Breast epithelium (tissue), 4 donors: ENCODE measurements around the gene MYO1A. TPM values are rescaled to one million over a fixed set of nuclear protein-coding genes. Genes with fewer than 3 reads are reported as not detected.

Experiments
- DNase-seq, 2 donors: peaks; one replicate each; pipeline ENCODE4 v3.0.0-alpha.2; 2019; ENCODE audit warnings: low spot score in 2 of 2
- H3K27ac ChIP-seq, 2 donors: fragments of 200-600 bp; sonication (generic) in 1 of 2; one replicate each; pipeline ENCODE4 v1.5.1; 2016 to 2019; ENCODE audit warnings: mild to moderate bottlenecking in 1 of 2
- H3K27me3 ChIP-seq, 2 donors: fragments of 200-600 bp; sonication (generic) in 1 of 2; one replicate each; pipeline versions ENCODE4 v1.5.1 to v1.6.0; 2017 to 2019; ENCODE audit warnings: control low read depth in 1 of 2, mild to moderate bottlenecking in 1 of 2
- H3K36me3 ChIP-seq: fragments of 200-600 bp; one replicate; pipeline ENCODE4 v1.5.1; 2019
- H3K4me1 ChIP-seq, 2 donors: fragments of 200-600 bp; sonication (generic); one replicate each; pipeline ENCODE4 v1.5.1; 2016 to 2019; ENCODE audit warnings: control low read depth in 1 of 2
- H3K4me3 ChIP-seq, 3 donors: fragments of 200-600 bp; sonication (generic); 1 replicate in 2 of 3; 2 replicates in 1 of 3; pipeline ENCODE4 v1.5.1; 2016 to 2019; ENCODE audit warnings: mild to moderate bottlenecking in 3 of 3, moderate library complexity in 2 of 3
- H3K9me3 ChIP-seq, 2 donors: fragments of 200-600 bp; sonication (generic) in 1 of 2; one replicate each; pipeline ENCODE4 v1.5.1; 2016 to 2019; ENCODE audit warnings: control low read depth in 1 of 2
- CTCF ChIP-seq, 3 donors: fragments of 450-650 bp; IDR thresholded peaks; one replicate each; pipeline ENCODE4 v1.5.1; 2016 to 2017; ENCODE audit warnings: antibody characterized with exemption in 3 of 3, mild to moderate bottlenecking in 3 of 3, moderate library complexity in 3 of 3
- POLR2A ChIP-seq: fragments of 450-650 bp; IDR thresholded peaks from one replicate; pipeline ENCODE4 v1.6.1; 2016; ENCODE audit warnings: antibody characterized with exemption, mild to moderate bottlenecking, moderate library complexity
- POLR2AphosphoS5 ChIP-seq, 3 donors: sonication (generic); formaldehyde crosslinking; IDR thresholded peaks; one replicate each; pipeline ENCODE4 v1.6.1; 2017; ENCODE audit warnings: antibody characterized with exemption in 3 of 3
- intact Hi-C: fragments of 100-400 bp; cut with DNase I; formaldehyde crosslinking; loops from one replicate; pipeline ENCODE4 v1.15.1; 2023; ENCODE audit warnings: low total_unique reads
- total RNA-seq, 3 donors: library from RNA; depleted of rRNA; stranded (reverse); fragments of >200 nt; gene quantifications; one replicate each; pipeline ENCODE4 v1.1.0, GENCODE V29; 2016

Gene MYO1A
- total RNA-seq, 3 donors from 2014 or later = 0.15 to 2.2 (median 0.98) TPM

- TF ChIP-seq CTCF (IDR thresholded peaks at IDR 0.05) (no peak), POLR2A (no peak), POLR2AphosphoS5 (IDR thresholded peaks at IDR 0.05) (no peak)
- no peaks in the 10 kb centered on the region for H3K9me3 ChIP-seq
- DNase-seq = no peak
- no peak overlapping the region for H3K4me3 ChIP-seq
- intact Hi-C loops = no loop called here
- no peaks in the 10 kb centered on the region for H3K27me3 ChIP-seq
- H3K4me1 ChIP-seq = peaks cover 0 to 9% of the 10 kb centered on the region in 2 donors
- H3K27ac ChIP-seq = no peak overlapping the region
- H3K36me3 ChIP-seq = peaks cover 9% of the 10 kb centered on the region
These were observed 45.3 kb downstream of the MYO1A start for GRCh38 chr12:57004651-57005050.

GRCh38 chr12:57003395-57003794, 46.5 kb downstream of the MYO1A start:
- Histone ChIP-seq H3K9me3 (no peaks in the 10 kb centered on the region), H3K4me1 (peaks cover 0 to 9% of the 10 kb centered on the region in 2 donors)
- intact Hi-C loops = no loop called here

GRCh38 chr12:57001448-57001906, 48.5 kb downstream of the MYO1A start:
- Histone ChIP-seq H3K4me3 (no peak overlapping the region), H3K27ac (no peak overlapping the region), H3K4me1 (peaks cover 0 to 9% of the 10 kb centered on the region in 2 donors), H3K36me3 (peaks cover 9% of the 10 kb centered on the region), H3K9me3 (no peaks in the 10 kb centered on the region), H3K27me3 (no peaks in the 10 kb centered on the region)
- peak; percentile 21 to 55 for DNase-seq
- intact Hi-C loops = no loop called here
- TF ChIP-seq POLR2AphosphoS5 (IDR thresholded peaks at IDR 0.05) (no peak), POLR2A (no peak), CTCF (IDR thresholded peaks at IDR 0.05) (peak in 2 of 3 donors; percentile 54 to 58)

More at GRCh38 chr12:57003395-57003794, 46.5 kb downstream of the MYO1A start:
- no peak for TF ChIP-seq POLR2AphosphoS5 (IDR thresholded peaks at IDR 0.05)
- TF ChIP-seq CTCF (IDR thresholded peaks at IDR 0.05) = no peak
- no peak for TF ChIP-seq POLR2A
- Histone ChIP-seq H3K27ac (no peak overlapping the region), H3K27me3 (no peaks in the 10 kb centered on the region), H3K36me3 (peaks cover 9% of the 10 kb centered on the region), H3K4me3 (no peak overlapping the region)
- DNase-seq = no peak

- no peaks in the 10 kb centered on the region for H3K9me3 ChIP-seq
- H3K4me3 ChIP-seq = no peak overlapping the region
- no peak overlapping the region for H3K27ac ChIP-seq
- peaks cover 9% of the 10 kb centered on the region for H3K36me3 ChIP-seq
- peaks cover 0 to 8% of the 10 kb centered on the region in 2 donors for H3K4me1 ChIP-seq
- intact Hi-C loops = no loop called here
- DNase-seq = no peak
- no peaks in the 10 kb centered on the region for H3K27me3 ChIP-seq
- TF ChIP-seq POLR2AphosphoS5 (IDR thresholded peaks at IDR 0.05) (no peak), CTCF (IDR thresholded peaks at IDR 0.05) (no peak), POLR2A (no peak)
These were observed 49.5 kb downstream of the MYO1A start for GRCh38 chr12:57000393-57000792.

- no peaks in the 10 kb centered on the region for H3K4me1 ChIP-seq
These were observed 50.5 kb downstream of the MYO1A start for GRCh38 chr12:56999456-56999855.

More at GRCh38 chr12:56999456-56999855, 50.5 kb downstream of the MYO1A start:
- no peak overlapping the region for H3K4me3 ChIP-seq
- intact Hi-C loops = loop anchor here (10.0 kb wide), 1 partner anchor 245 kb away; the partner anchor contains the start of gene PRIM1
- no peak overlapping the region for H3K27ac ChIP-seq
- no peak for TF ChIP-seq CTCF (IDR thresholded peaks at IDR 0.05)
- TF ChIP-seq POLR2A = no peak
- no peak for TF ChIP-seq POLR2AphosphoS5 (IDR thresholded peaks at IDR 0.05)
- H3K9me3 ChIP-seq = no peaks in the 10 kb centered on the region
- no peak for DNase-seq
- H3K36me3 ChIP-seq = peaks cover 9% of the 10 kb centered on the region
- H3K27me3 ChIP-seq = no peaks in the 10 kb centered on the region
